K562 (cell line): ENCODE measurements around the gene PTRH2. TPM values are rescaled to one million over a fixed set of nuclear protein-coding genes. Genes with fewer than 3 reads are reported as not detected.

Experiments used
- ATAC-seq: fragments of 200-7000 bp; cut with Tn5 transposase; 3 replicates; pipeline ENCODE4 v1.9.1; 2020; ENCODE audit warnings: moderate library complexity
- BruUV-seq: library from RNA; stranded (reverse); fragments of 400-500 nt; replicated peaks from 2 replicates; lab custom pipeline; 2021; lab: Mats Ljungman, UMichigan
- CTCF ChIA-PET: fragments of 300-600 bp; formaldehyde crosslinking; extraction: SDS; loops from one replicate; lab custom pipeline; 2021; ENCODE audit warnings: low intra/inter-chr PET ratio; lab: Yijun Ruan, JAX
- POLR2A ChIA-PET: fragments of 300-600, 350-650 bp; sonication (Branson Sonifier 250); formaldehyde crosslinking; extraction: SDS; loops from one replicate; lab custom pipeline; 2021; ENCODE audit warnings: antibody characterized with exemption, inconsistent platforms; lab: Yijun Ruan, JAX
- DNase-seq, 4 experiments: peaks; one replicate each; pipeline versions ENCODE4 v3.0.0 to v3.0.0-alpha.2; 2011 to 2018; ENCODE audit warnings: low spot score in 3 of 4, mixed read lengths in 3 of 4; ENCODE audit errors: extremely low read depth in 1 of 4
- FAIRE-seq: peaks from 2 replicates; lab custom pipeline; 2011; peaks lifted over from hg19 to GRCh38; lab: Jason Lieb, UNC
- H2AFZ ChIP-seq: 2 replicates; pipeline ENCODE4 v1.6.0; 2011; ENCODE audit warnings: low read depth, low read length, control low read depth, inconsistent platforms
- H3K27ac ChIP-seq: fragments of 200-600 bp; 3 replicates; pipeline ENCODE4 v1.8.0; 2011; ENCODE audit warnings: low read depth, mild to moderate bottlenecking, control low read depth, inconsistent platforms, low read length, moderate library complexity, mixed read lengths; ENCODE audit errors: extremely low read depth
- H3K27me3 ChIP-seq, 2 experiments: fragments of 300-600 bp in 1 of 2; 2 replicates in 1 of 2; 3 replicates in 1 of 2; pipeline versions ENCODE4 v1.6.0 to v1.8.0; 2011; ENCODE audit warnings: inconsistent platforms in 2 of 2, low read length in 2 of 2, mild to moderate bottlenecking in 1 of 2, mixed read lengths in 1 of 2, moderate library complexity in 1 of 2; ENCODE audit not compliant: control insufficient read depth in 2 of 2, insufficient read depth in 2 of 2
- H3K36me3 ChIP-seq: fragments of 300-600 bp; 3 replicates; pipeline ENCODE4 v1.8.0; 2011; ENCODE audit warnings: mild to moderate bottlenecking, low read length, inconsistent platforms; ENCODE audit not compliant: control insufficient read depth, insufficient read depth
- H3K4me1 ChIP-seq, 2 experiments: fragments of 200-600 bp in 1 of 2; replicated peaks in 1 of 2; 2 replicates in 1 of 2; 3 replicates in 1 of 2; pipeline versions ENCODE4 v1.5.1 to v1.8.0; 2011; ENCODE audit warnings: inconsistent platforms in 2 of 2, low read length in 2 of 2, mild to moderate bottlenecking in 1 of 2, mixed read lengths in 1 of 2, moderate library complexity in 1 of 2; ENCODE audit not compliant: control insufficient read depth in 2 of 2, insufficient read depth in 2 of 2
- H3K4me2 ChIP-seq: 2 replicates; pipeline ENCODE4 v1.6.1; 2011; ENCODE audit warnings: low read length, control low read depth, inconsistent platforms, mixed read lengths; ENCODE audit not compliant: insufficient read depth
- H3K4me3 ChIP-seq: fragments of 200-600 bp; sonication (generic), shearing (Covaris generic); 2 replicates; pipeline ENCODE4 v1.5.1; 2016; ENCODE audit warnings: control low read depth, inconsistent platforms
- H3K79me2 ChIP-seq: fragments of 200-600 bp; 3 replicates; pipeline ENCODE4 v1.8.0; 2011; ENCODE audit warnings: low read length, inconsistent platforms; ENCODE audit not compliant: control insufficient read depth, insufficient read depth
- H3K9ac ChIP-seq, 2 experiments: 2 replicates each; pipeline versions ENCODE4 v1.6.0 to v1.6.1; 2011; ENCODE audit warnings: low read depth in 2 of 2, low read length in 2 of 2, control low read depth in 1 of 2, inconsistent platforms in 1 of 2, mild to moderate bottlenecking in 1 of 2, mixed read lengths in 1 of 2; ENCODE audit not compliant: insufficient read depth in 1 of 2
- H3K9me1 ChIP-seq: one replicate; pipeline ENCODE4 v1.6.0; 2011; ENCODE audit warnings: inconsistent platforms, mild to moderate bottlenecking, low read length, moderate library complexity; ENCODE audit not compliant: control insufficient read depth, insufficient read depth
- H3K9me3 ChIP-seq: replicated peaks from 2 replicates; pipeline ENCODE4 v1.5.1; 2011; ENCODE audit warnings: low read depth, low read length, inconsistent platforms; ENCODE audit not compliant: control insufficient read depth, insufficient read depth
- H4K20me1 ChIP-seq: replicated peaks from 2 replicates; pipeline ENCODE4 v1.6.1; 2011; ENCODE audit warnings: low read length, inconsistent platforms, mixed read lengths; ENCODE audit not compliant: control insufficient read depth, insufficient read depth
- NFIC ChIP-seq: fragments of 450-650 bp; IDR thresholded peaks from 2 replicates; pipeline ENCODE4 v1.6.1; 2017; ENCODE audit warnings: mild to moderate bottlenecking, inconsistent platforms
- PRPF4 ChIP-seq: fragments of 200-400 bp; formaldehyde crosslinking; IDR thresholded peaks from one replicate; pipeline ENCODE4 v1.6.1; 2017; ENCODE audit warnings: low read length, low read depth, mild to moderate bottlenecking; ENCODE audit not compliant: insufficient read depth, poor library complexity, severe bottlenecking
- ZNF57 ChIP-seq: fragments of 450-650 bp; formaldehyde crosslinking; IDR thresholded peaks from 2 replicates; pipeline ENCODE4 v1.4.0; 2020; ENCODE audit warnings: mild to moderate bottlenecking, moderate library complexity
- WGBS: fragments of 100-300 bp; shearing (Covaris generic); methylation state at CpG from one replicate; pipeline ENCODE4 v1.1.6; 2016; ENCODE audit warnings: low coverage, mixed read lengths; ENCODE audit not compliant: insufficient coverage; ENCODE audit errors: missing lambda C conversion rate; 5-methylcytosine and 5-hydroxymethylcytosine counted together
- in situ Hi-C: fragments of 300-500 bp; cut with MboI; formaldehyde crosslinking; loops from 4 replicates; pipeline ENCODE4 v1.15.0; 2018; ENCODE audit warnings: inconsistent platforms, mixed read lengths
- intact Hi-C: fragments of 100-400 bp; cut with micrococcal nuclease; formaldehyde crosslinking; loops from 2 replicates; pipeline ENCODE4 v1.14.2; 2022
- polyA plus RNA-seq, 8 experiments: library from polyadenylated mRNA; depleted of rRNA in 4 of 8; stranded (reverse) in 5 of 8; unstranded in 3 of 8; fragments of >200 nt; fragmentation: Nextera tagmentation in 2 of 8; fragmentation: Illumina TruSeq in 1 of 8; extraction: Ambion mirVana in 2 of 8; extraction: Trizol in 1 of 8; gene quantifications; 2 replicates each; pipeline versions ENCODE4 v1.2.1 to v1.2.3, GENCODE V29; 2011 to 2014; ENCODE audit warnings: inconsistent platforms in 1 of 8, missing spikeins in 1 of 8
- total RNA-seq, 7 experiments: library from RNA; depleted of rRNA in 6 of 7; stranded (reverse); fragments of >200 nt in 6 of 7; fragmentation: Illumina TruSeq in 2 of 7; extraction: Trizol in 2 of 7; gene quantifications; 2 replicates each; pipeline versions ENCODE4 v1.2.1 to v1.2.3, GENCODE V29; 2011 to 2021; ENCODE audit warnings: low replicate concordance in 1 of 7
- TF ChIP-seq, protein P1 (sequence below): fragments of 450-650 bp; formaldehyde crosslinking; IDR thresholded peaks from 2 replicates; pipeline ENCODE4 v1.4.0; 2020; ENCODE audit warnings: mild to moderate bottlenecking, moderate library complexity
- TF ChIP-seq, protein P2 (sequence below), 2 experiments: fragments of 200-800 bp in 1 of 2; sonication (Bioruptor generic) in 1 of 2; sonication (generic) in 1 of 2; formaldehyde crosslinking in 1 of 2; IDR thresholded peaks in 1 of 2; conservative IDR thresholded peaks in 1 of 2; 2 replicates each; pipeline versions ENCODE4 v1.5.0 to v1.6.1; 2016 to 2020; ENCODE audit warnings: missing compliant biosample characterization in 1 of 2, missing genetic modification characterization in 1 of 2, missing genetic modification reagents in 1 of 2

Gene PTRH2
- total and polyA plus RNA-seq, 9 of the 15 experiments (the other 6 are each of a cell fraction or from before 2014, with no cell fraction given): 53.1 to 210 (median 126) TPM

DNA sequence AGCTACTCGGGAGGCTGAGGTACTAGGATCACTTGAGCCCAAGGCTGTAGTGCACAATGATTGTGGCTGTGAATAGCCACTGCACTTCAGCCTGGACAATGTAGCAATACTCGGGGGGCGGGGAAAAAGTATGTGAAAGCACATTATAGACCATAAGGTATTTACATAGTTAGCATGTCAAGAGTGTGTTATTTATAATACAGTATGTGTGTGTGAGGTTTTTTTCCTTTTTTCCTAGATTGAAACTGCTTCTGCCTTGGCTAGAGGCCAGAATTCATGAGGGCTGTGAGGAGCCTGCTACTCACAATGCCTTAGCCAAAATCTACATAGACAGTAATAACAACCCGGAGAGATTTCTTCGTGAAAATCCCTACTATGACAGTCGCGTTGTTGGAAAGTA lies 30.5 kb downstream of the PTRH2 start:
- peaks cover 4% of the 10 kb centered on the region; the same call in 1 of the 3 replicates for H3K79me2 ChIP-seq
- FAIRE-seq (no peak), DNase-seq (no peak), ATAC-seq (no peak)
- TF ChIP-seq, protein P1, sequence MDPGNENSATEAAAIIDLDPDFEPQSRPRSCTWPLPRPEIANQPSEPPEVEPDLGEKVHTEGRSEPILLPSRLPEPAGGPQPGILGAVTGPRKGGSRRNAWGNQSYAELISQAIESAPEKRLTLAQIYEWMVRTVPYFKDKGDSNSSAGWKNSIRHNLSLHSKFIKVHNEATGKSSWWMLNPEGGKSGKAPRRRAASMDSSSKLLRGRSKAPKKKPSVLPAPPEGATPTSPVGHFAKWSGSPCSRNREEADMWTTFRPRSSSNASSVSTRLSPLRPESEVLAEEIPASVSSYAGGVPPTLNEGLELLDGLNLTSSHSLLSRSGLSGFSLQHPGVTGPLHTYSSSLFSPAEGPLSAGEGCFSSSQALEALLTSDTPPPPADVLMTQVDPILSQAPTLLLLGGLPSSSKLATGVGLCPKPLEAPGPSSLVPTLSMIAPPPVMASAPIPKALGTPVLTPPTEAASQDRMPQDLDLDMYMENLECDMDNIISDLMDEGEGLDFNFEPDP: no peak
- TF ChIP-seq PRPF4 (no peak), NFIC (peak; percentile 43), ZNF57 (CRISPR knock-in tag) (no peak)
- TF ChIP-seq, protein P2, sequence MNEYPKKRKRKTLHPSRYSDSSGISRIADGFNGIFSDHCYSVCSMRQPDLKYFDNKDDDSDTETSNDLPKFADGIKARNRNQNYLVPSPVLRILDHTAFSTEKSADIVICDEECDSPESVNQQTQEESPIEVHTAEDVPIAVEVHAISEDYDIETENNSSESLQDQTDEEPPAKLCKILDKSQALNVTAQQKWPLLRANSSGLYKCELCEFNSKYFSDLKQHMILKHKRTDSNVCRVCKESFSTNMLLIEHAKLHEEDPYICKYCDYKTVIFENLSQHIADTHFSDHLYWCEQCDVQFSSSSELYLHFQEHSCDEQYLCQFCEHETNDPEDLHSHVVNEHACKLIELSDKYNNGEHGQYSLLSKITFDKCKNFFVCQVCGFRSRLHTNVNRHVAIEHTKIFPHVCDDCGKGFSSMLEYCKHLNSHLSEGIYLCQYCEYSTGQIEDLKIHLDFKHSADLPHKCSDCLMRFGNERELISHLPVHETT (CRISPR knock-in tag; conservative IDR thresholded peaks at IDR 0.05 in 1 of 2, IDR thresholded peaks at IDR 0.05 in 1 of 2): no peak
- CTCF ChIA-PET: no interaction called here
- H3K9me3 ChIP-seq: no peaks in the 10 kb centered on the region
- H3K27me3 ChIP-seq: no peaks in the 10 kb centered on the region
- no TSS peak for BruUV-seq
- no peak overlapping the region for H3K27ac ChIP-seq
- over 99% methylated on average over 7 of the region's 7 CpGs for WGBS
- POLR2A ChIA-PET: interaction anchor here (1.0 to 1.2 kb wide), 2 partner anchors 9 to 12 kb away, joined by 3 to 7 read pairs; no protein-coding TSS in a partner anchor
- H3K4me3 ChIP-seq: no peak overlapping the region
- in situ Hi-C loops: no loop called here
- no peak overlapping the region for H3K9ac ChIP-seq
- no peak overlapping the region for H2AFZ ChIP-seq
- H3K4me1 ChIP-seq: no peaks in the 10 kb centered on the region
- no peaks in the 10 kb centered on the region for H3K9me1 ChIP-seq
- H3K4me2 ChIP-seq: no peak overlapping the region
- H3K36me3 ChIP-seq: peaks cover 97% of the 10 kb centered on the region
- no peaks in the 10 kb centered on the region for H4K20me1 ChIP-seq
- intact Hi-C loops: no loop called here
